AG09309 (cell line): ENCODE data around the gene CCDC69.

Source experiments
- DNase-seq: peaks from one replicate; pipeline ENCODE4 v3.0.0-alpha.2; 2010; ENCODE audit warnings: low read depth
- H3K4me3 ChIP-seq: 2 replicates; pipeline ENCODE4 v1.5.1; 2011; ENCODE audit warnings: mild to moderate bottlenecking, low read depth, low read length, moderate library complexity; ENCODE audit not compliant: control insufficient read depth
- TF ChIP-seq, protein P1 (sequence below): IDR thresholded peaks from 2 replicates; pipeline ENCODE4 v1.5.1; 2011; ENCODE audit warnings: mild to moderate bottlenecking, low read depth, low read length, inconsistent platforms; ENCODE audit not compliant: insufficient read depth, control insufficient read depth; ENCODE audit errors: missing control alignments

The CCDC69 gene

DNA sequence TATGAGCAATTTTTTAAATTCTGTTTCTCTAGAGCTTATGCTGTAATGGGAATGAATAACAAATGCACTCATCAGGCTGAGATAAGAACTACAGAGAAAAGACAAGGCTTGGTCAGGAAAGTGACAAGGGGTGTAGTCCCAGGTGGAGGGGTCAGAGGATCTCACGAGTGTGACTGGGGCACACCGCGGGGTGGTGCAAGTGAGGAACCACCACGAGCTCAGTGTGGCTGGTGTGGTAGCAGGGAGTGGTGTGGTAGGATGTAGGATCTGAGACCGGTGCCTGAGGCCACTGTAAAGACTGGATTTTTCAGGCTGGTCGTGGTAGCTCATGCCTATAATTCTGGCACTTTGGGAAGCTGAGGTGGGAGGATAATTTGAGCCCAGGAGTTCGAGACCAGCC is 75.3 kb downstream of the CCDC69 start:
- H3K4me3 ChIP-seq = no peak overlapping the region
- TF ChIP-seq, protein P1, sequence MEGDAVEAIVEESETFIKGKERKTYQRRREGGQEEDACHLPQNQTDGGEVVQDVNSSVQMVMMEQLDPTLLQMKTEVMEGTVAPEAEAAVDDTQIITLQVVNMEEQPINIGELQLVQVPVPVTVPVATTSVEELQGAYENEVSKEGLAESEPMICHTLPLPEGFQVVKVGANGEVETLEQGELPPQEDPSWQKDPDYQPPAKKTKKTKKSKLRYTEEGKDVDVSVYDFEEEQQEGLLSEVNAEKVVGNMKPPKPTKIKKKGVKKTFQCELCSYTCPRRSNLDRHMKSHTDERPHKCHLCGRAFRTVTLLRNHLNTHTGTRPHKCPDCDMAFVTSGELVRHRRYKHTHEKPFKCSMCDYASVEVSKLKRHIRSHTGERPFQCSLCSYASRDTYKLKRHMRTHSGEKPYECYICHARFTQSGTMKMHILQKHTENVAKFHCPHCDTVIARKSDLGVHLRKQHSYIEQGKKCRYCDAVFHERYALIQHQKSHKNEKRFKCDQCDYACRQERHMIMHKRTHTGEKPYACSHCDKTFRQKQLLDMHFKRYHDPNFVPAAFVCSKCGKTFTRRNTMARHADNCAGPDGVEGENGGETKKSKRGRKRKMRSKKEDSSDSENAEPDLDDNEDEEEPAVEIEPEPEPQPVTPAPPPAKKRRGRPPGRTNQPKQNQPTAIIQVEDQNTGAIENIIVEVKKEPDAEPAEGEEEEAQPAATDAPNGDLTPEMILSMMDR = no peak
- no peak for DNase-seq

DNA sequence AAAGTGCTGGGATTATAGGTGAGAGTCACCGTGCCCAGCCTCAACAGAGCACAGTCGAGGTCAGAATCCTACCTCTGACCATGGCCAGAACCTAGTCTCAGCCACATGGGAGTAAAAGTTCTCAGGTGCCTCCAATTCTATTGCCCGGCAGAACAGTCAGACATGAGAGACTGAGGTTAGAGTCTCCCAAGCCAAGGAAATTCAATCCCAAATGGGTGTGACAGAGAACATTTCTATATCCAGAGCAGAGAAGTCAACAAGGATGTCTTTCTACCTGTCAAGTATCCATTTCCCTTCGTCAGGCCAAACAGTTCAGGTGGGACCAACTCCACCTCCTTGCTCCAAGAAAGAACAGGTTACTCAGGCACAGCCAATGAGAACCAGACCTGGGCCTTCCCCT is 76.9 kb downstream of the CCDC69 start:
- no peak for DNase-seq
- no peak overlapping the region for H3K4me3 ChIP-seq
- TF ChIP-seq, protein P1 = no peak

DNA sequence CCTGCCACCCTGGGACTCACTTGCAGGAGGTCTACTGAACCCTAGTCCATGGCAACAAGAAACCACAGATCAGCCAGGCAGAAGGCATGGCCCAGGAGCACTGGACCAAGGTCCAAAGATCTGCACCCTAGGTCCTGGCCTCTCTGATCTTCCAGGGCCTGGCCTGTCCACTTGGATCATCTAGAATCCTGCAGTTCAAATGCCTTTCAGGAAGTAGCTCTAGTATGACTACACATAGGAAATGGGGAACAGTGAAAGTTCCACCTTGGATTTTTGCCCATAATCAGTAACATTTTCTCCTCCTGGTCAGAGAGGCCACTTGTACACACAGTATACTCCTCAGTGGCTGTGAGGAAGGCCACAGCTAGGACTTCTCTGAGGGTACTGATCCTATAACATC is 77.8 kb downstream of the CCDC69 start:
- no peak overlapping the region for H3K4me3 ChIP-seq
- DNase-seq = no peak
- TF ChIP-seq, protein P1 = no peak

DNA sequence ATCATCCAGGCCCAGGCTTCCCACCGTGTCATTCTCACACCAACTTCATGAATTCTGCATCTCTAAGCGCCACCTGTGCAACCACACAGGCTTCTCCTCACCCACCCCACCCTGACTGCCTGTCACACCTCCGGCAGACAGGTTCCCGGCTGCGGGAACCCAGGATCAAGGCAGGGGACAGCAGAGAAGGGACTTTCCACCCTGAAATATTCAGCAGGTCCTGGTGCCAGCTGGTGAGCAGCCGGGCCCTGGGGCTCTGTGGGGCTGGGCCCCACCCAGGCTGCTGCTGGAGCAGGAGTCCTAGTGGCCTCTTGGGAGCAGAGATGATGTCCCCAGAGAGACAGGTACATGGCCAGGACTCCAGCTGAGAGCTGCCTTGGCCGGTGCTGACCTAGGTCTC is 79.0 kb downstream of the CCDC69 start:
- no peak overlapping the region for H3K4me3 ChIP-seq
- TF ChIP-seq, protein P1 = no peak
- DNase-seq = no peak

DNA sequence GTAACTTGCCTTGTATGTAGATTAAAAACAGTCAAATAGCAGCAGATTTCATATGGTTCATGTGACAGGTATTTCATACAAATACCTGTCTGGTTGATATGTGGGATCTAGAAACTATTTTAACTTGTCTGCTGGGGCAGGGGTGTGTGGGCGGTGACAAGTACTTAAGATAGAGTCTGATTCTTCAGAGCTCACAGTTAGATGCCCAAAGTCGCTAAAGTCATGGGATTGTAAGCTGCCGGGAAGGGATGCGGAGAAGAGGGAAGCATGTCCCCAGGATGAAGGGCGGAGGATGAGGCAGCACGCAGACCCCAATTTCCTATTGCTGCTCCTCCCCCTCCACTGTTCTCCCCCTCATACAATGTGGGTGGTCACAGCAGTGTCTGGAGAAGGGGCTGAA is 79.6 kb downstream of the CCDC69 start:
- H3K4me3 ChIP-seq = no peak overlapping the region
- TF ChIP-seq, protein P1 = no peak
- no peak for DNase-seq

DNA sequence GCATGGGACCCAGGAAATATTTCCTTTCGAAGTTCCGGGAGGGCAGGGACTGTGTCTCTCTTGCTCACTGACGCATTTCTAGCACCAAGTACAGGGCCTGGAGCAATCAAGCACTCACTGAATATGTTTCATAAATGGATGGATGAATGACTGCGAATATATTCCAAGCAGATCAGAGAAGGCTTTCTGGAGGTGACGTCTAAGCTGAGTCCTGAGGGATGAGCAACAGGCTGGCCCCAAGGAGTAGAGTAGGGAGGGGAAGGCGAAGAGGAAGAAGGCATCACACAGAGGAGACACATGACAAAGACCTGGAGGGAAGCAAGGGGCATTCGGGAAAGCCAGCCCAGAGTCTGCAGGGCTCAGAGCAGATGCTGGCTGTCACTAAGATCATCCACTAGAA is 80.2 kb downstream of the CCDC69 start:
- DNase-seq = no peak
- TF ChIP-seq, protein P1 = no peak
- H3K4me3 ChIP-seq = no peak overlapping the region

DNA sequence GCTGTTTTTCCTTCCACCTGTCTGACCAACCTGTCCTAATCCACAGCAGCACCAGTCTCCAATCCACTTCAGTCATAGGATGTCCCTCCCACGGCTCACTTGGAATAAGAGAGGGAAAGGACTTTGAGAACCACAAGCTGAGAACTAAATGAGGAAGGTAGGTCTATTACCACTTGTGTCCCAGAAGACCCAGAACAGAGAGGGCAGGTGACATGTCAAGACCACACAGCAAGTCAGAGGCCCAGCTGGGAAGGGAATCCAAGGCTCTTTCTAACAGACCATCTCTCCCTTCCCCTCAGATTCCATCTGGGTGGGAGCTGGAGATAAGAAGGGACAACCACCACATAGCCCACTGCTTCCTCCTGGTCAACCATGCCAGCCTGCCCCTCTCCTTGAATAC is 81.0 kb downstream of the CCDC69 start:
- TF ChIP-seq, protein P1 = no peak
- DNase-seq = no peak
- no peak overlapping the region for H3K4me3 ChIP-seq
